Vagina (tissue), 2 donors: ENCODE data around the gene RPLP1.

ENCODE experiments used
- POLR2A ChIP-seq, 2 donors: fragments of 450-650 bp; IDR thresholded peaks; one replicate each; pipeline ENCODE4 v1.6.1; 2017; ENCODE audit warnings: antibody characterized with exemption in 2 of 2, mild to moderate bottlenecking in 2 of 2, moderate library complexity in 2 of 2
- POLR2AphosphoS5 ChIP-seq, 2 donors: sonication (generic); formaldehyde crosslinking; IDR thresholded peaks; one replicate each; pipeline ENCODE4 v1.9.0; 2017; ENCODE audit warnings: antibody characterized with exemption in 2 of 2, mild to moderate bottlenecking in 2 of 2, low read depth in 1 of 2; ENCODE audit not compliant: insufficient read depth in 1 of 2

- TF ChIP-seq POLR2AphosphoS5 (IDR thresholded peaks at IDR 0.05; ENCODE audit: insufficient read depth in 1 of 2, low read depth in 1 of 2), result no peak
- no peak for TF ChIP-seq POLR2A (IDR thresholded peaks at IDR 0.05)
Measured at GRCh38 chr15:69443032-69443611, 9.5 kb upstream of the RPLP1 start.
